Endothelial cell of umbilical vein (primary cell): ENCODE measurements around the gene FTO. TPM values are rescaled to one million over a fixed set of nuclear protein-coding genes. Genes with fewer than 3 reads are reported as not detected.

ENCODE experiments used
- BruUV-seq: library from RNA; stranded (reverse); fragments of 400-500 nt; replicated peaks from 2 replicates; lab custom pipeline; 2021; lab: Mats Ljungman, UMichigan
- CTCF ChIA-PET: fragments of 300-600, 350-600 bp; sonication (Branson Sonifier 250); formaldehyde crosslinking; loops from one replicate; lab custom pipeline; 2021; ENCODE audit warnings: antibody characterized with exemption, inconsistent platforms; lab: Charles Lee
- POLR2A ChIA-PET: fragments of 300-600, 350-600 bp; sonication (Branson Sonifier 250); formaldehyde crosslinking; loops from one replicate; lab custom pipeline; 2021; ENCODE audit warnings: antibody characterized with exemption, inconsistent platforms; lab: Charles Lee
- DNase-seq: peaks from one replicate; pipeline ENCODE4 v3.0.0-alpha.2; 2011; ENCODE audit warnings: low read depth, low spot score
- FAIRE-seq: peaks from 2 replicates; lab custom pipeline; 2011; peaks lifted over from hg19 to GRCh38; lab: Jason Lieb, UNC
- H2AFZ ChIP-seq: 2 replicates; pipeline ENCODE4 v1.6.0; 2012; ENCODE audit warnings: low read depth, low read length, control low read depth, inconsistent platforms
- H3K27ac ChIP-seq: 2 replicates; pipeline ENCODE4 v1.5.1; 2011; ENCODE audit warnings: low read depth, mild to moderate bottlenecking, control low read depth, low read length, moderate library complexity; ENCODE audit not compliant: insufficient read depth
- H3K27me3 ChIP-seq, 2 experiments: 2 replicates each; pipeline versions ENCODE4 v1.6.0 to v1.6.1; 2011; ENCODE audit warnings: low read length in 2 of 2, mixed read lengths in 1 of 2; ENCODE audit not compliant: control insufficient read depth in 2 of 2, insufficient read depth in 2 of 2
- H3K36me3 ChIP-seq, 2 experiments: 2 replicates in 1 of 2; 3 replicates in 1 of 2; pipeline ENCODE4 v1.5.1; 2011; ENCODE audit warnings: low read length in 2 of 2, mild to moderate bottlenecking in 1 of 2, moderate library complexity in 1 of 2; ENCODE audit not compliant: control insufficient read depth in 2 of 2, insufficient read depth in 2 of 2; ENCODE audit errors: extremely low read depth in 1 of 2
- H3K4me1 ChIP-seq: 3 replicates; pipeline ENCODE4 v1.5.1; 2011; ENCODE audit warnings: mild to moderate bottlenecking, low read length; ENCODE audit not compliant: control insufficient read depth, insufficient read depth; ENCODE audit errors: extremely low read depth
- H3K4me2 ChIP-seq: 2 replicates; pipeline ENCODE4 v1.6.1; 2011; ENCODE audit warnings: low read length, control low read depth, mixed read lengths; ENCODE audit not compliant: insufficient read depth
- H3K4me3 ChIP-seq, 3 experiments: fragments of 200-600 bp in 1 of 3; sonication (generic), shearing (Covaris generic) in 1 of 3; replicated peaks in 1 of 3; 2 replicates each; pipeline ENCODE4 v1.5.1; 2011 to 2016; ENCODE audit warnings: control low read depth in 3 of 3, low read length in 3 of 3, mild to moderate bottlenecking in 2 of 3, inconsistent platforms in 1 of 3, low read depth in 1 of 3, moderate library complexity in 1 of 3; ENCODE audit not compliant: insufficient read depth in 1 of 3
- H3K79me2 ChIP-seq: 2 replicates; pipeline ENCODE4 v1.6.0; 2012; ENCODE audit warnings: low read length, inconsistent platforms; ENCODE audit not compliant: control insufficient read depth, insufficient read depth
- H3K9ac ChIP-seq: replicated peaks from 2 replicates; pipeline ENCODE3; 2011; ENCODE audit warnings: low read length, control low read depth; ENCODE audit not compliant: insufficient read depth; ENCODE audit errors: extremely low read depth
- H3K9me1 ChIP-seq: replicated peaks from 3 replicates; pipeline ENCODE4 v1.6.0; 2011; ENCODE audit warnings: mild to moderate bottlenecking, low read length; ENCODE audit not compliant: control insufficient read depth, insufficient read depth; ENCODE audit errors: extremely low read depth
- H3K9me3 ChIP-seq: replicated peaks from 2 replicates; pipeline ENCODE4 v1.5.1; 2012; ENCODE audit warnings: low read length, inconsistent platforms; ENCODE audit not compliant: control insufficient read depth, insufficient read depth
- H4K20me1 ChIP-seq: replicated peaks from 2 replicates; pipeline ENCODE3; 2011; ENCODE audit warnings: mild to moderate bottlenecking, low read length; ENCODE audit not compliant: control insufficient read depth, insufficient read depth; ENCODE audit errors: extremely low read depth
- EZH2 ChIP-seq: IDR thresholded peaks from 2 replicates; pipeline ENCODE4 v1.6.1; 2012; ENCODE audit warnings: borderline replicate concordance, low read depth, mild to moderate bottlenecking, moderate library complexity, low read length, inconsistent platforms; ENCODE audit not compliant: severe bottlenecking
- FOS ChIP-seq: IDR thresholded peaks from 2 replicates; pipeline ENCODE4 v1.6.1; 2011; ENCODE audit warnings: mild to moderate bottlenecking, low read length, moderate library complexity, borderline replicate concordance; ENCODE audit not compliant: insufficient read depth
- GATA2 ChIP-seq: IDR thresholded peaks from 2 replicates; pipeline ENCODE4 v1.7.0; 2011; ENCODE audit warnings: low read depth, mild to moderate bottlenecking, moderate library complexity, mixed read lengths, low read length; ENCODE audit not compliant: insufficient read length, insufficient read depth
- JUN ChIP-seq: IDR thresholded peaks from 2 replicates; pipeline ENCODE4 v1.6.1; 2011; ENCODE audit warnings: borderline replicate concordance, low read depth; ENCODE audit not compliant: insufficient read length, insufficient read depth
- MAX ChIP-seq: IDR thresholded peaks from 2 replicates; pipeline ENCODE4 v1.6.1; 2011; ENCODE audit not compliant: insufficient read depth, insufficient read length
- MYC ChIP-seq: IDR thresholded peaks from one replicate; pipeline ENCODE4 v1.6.1; 2011; ENCODE audit warnings: mild to moderate bottlenecking, low read depth, low read length
- POLR2A ChIP-seq: IDR thresholded peaks from 2 replicates; pipeline ENCODE4 v1.6.1; 2012; ENCODE audit warnings: low read depth, mild to moderate bottlenecking, control low read depth, low read length
- POLR2AphosphoS5 ChIP-seq: IDR thresholded peaks from 2 replicates; pipeline ENCODE4 v1.6.1; 2012; ENCODE audit warnings: low read depth, mild to moderate bottlenecking, control low read depth, low read length, moderate library complexity; ENCODE audit not compliant: insufficient read depth
- dilution Hi-C: fragments of 300-500 bp; cut with MboI; formaldehyde crosslinking; loops from one replicate; pipeline ENCODE4 v1.15.0; 2019; ENCODE audit warnings: low sequenced_read_pairs; ENCODE audit not compliant: extremely low pct_ligation_motif_present
- intact Hi-C: fragments of 100-400 bp; cut with micrococcal nuclease; formaldehyde crosslinking; loops from one replicate; pipeline ENCODE4 v1.10.0; 2022
- polyA plus RNA-seq, 4 experiments: library from polyadenylated mRNA; depleted of rRNA in 3 of 4; stranded (reverse) in 3 of 4; unstranded in 1 of 4; fragments of >200 nt; gene quantifications; 2 replicates each; pipeline versions ENCODE4 v1.2.1 to v1.2.3, GENCODE V29; 2011 to 2012; ENCODE audit warnings: missing spikeins in 1 of 4
- total RNA-seq: library from RNA; stranded (reverse); gene quantifications from 2 replicates; pipeline ENCODE4 v1.2.3, GENCODE V29; 2021
- TF ChIP-seq, protein P1 (sequence below), 2 donors: IDR thresholded peaks; 1 replicate in 1 of 2; 2 replicates in 1 of 2; pipeline ENCODE4 v1.5.1; 2011; ENCODE audit warnings: low read length in 2 of 2, mild to moderate bottlenecking in 2 of 2, moderate library complexity in 2 of 2, control low read depth in 1 of 2, inconsistent platforms in 1 of 2, low read depth in 1 of 2; ENCODE audit not compliant: insufficient read depth in 1 of 2; ENCODE audit errors: extremely low read depth in 1 of 2

Gene FTO
- total and polyA plus RNA-seq, 2 donors (not counting 3 experiments of a cell fraction or from before 2014, with no cell fraction given) = 48.6 to 87.1 TPM

- DNase-seq = no peak
- no peaks in the 10 kb centered on the region for H3K9me1 ChIP-seq
- intact Hi-C loops (no loop called here), dilution Hi-C loops (no loop called here)
- no peak for FAIRE-seq
- CTCF ChIA-PET = interaction anchor here (1.2 kb wide), 1 partner anchor 574 kb away, joined by 3 read pairs; no protein-coding TSS in a partner anchor
- no peaks in the 10 kb centered on the region for H3K79me2 ChIP-seq
- no peak overlapping the region for H2AFZ ChIP-seq
- H3K4me3 ChIP-seq = no peak overlapping the region
- no peak for TF ChIP-seq POLR2AphosphoS5
- TF ChIP-seq POLR2A = no peak
- TF ChIP-seq, protein P1, sequence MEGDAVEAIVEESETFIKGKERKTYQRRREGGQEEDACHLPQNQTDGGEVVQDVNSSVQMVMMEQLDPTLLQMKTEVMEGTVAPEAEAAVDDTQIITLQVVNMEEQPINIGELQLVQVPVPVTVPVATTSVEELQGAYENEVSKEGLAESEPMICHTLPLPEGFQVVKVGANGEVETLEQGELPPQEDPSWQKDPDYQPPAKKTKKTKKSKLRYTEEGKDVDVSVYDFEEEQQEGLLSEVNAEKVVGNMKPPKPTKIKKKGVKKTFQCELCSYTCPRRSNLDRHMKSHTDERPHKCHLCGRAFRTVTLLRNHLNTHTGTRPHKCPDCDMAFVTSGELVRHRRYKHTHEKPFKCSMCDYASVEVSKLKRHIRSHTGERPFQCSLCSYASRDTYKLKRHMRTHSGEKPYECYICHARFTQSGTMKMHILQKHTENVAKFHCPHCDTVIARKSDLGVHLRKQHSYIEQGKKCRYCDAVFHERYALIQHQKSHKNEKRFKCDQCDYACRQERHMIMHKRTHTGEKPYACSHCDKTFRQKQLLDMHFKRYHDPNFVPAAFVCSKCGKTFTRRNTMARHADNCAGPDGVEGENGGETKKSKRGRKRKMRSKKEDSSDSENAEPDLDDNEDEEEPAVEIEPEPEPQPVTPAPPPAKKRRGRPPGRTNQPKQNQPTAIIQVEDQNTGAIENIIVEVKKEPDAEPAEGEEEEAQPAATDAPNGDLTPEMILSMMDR (IDR thresholded peaks at IDR 0.05; ENCODE audit: extremely low read depth in 1 of 2, insufficient read depth in 1 of 2, low read depth in 1 of 2, low read length in 2 of 2) = no peak
- no peak for TF ChIP-seq FOS
- no peak for TF ChIP-seq MAX
- TF ChIP-seq EZH2 = no peak
- TF ChIP-seq GATA2 = no peak
- TF ChIP-seq JUN = no peak
- TF ChIP-seq MYC = no peak
- no peak overlapping the region for H3K4me2 ChIP-seq
- no TSS peak for BruUV-seq
- H3K27me3 ChIP-seq = peaks cover 0 to 2% of the 10 kb centered on the region in 2 experiments
- no peaks in the 10 kb centered on the region for H3K9me3 ChIP-seq
- no peak overlapping the region for H3K27ac ChIP-seq
- no peaks in the 10 kb centered on the region for H3K36me3 ChIP-seq
- POLR2A ChIA-PET = no interaction called here
- H3K4me1 ChIP-seq = no peaks in the 10 kb centered on the region
- H3K9ac ChIP-seq = no peak overlapping the region
- no peaks in the 10 kb centered on the region for H4K20me1 ChIP-seq
Observed at GRCh38 chr16:54123766-54124165, 419.8 kb downstream of the FTO start.
